Stimulated activated CD4-positive, alpha-beta T cell treated with anti-CD3 and anti-CD28 coated beads, Interleukin-2, amount 100 ng/mL, for 48 hours (primary cell): Measurements from ENCODE around the gene MAP6.
"Not testable (repeated sequence)": the region's sequence is repeated elsewhere in the genome, so short reads cannot be mapped to it uniquely, and the experiment has no call there.

ENCODE experiments used
- DNase-seq, 2 donors: peaks; one replicate each; pipeline ENCODE4 v3.0.0-alpha.2; 2020

The MAP6 gene

DNA sequence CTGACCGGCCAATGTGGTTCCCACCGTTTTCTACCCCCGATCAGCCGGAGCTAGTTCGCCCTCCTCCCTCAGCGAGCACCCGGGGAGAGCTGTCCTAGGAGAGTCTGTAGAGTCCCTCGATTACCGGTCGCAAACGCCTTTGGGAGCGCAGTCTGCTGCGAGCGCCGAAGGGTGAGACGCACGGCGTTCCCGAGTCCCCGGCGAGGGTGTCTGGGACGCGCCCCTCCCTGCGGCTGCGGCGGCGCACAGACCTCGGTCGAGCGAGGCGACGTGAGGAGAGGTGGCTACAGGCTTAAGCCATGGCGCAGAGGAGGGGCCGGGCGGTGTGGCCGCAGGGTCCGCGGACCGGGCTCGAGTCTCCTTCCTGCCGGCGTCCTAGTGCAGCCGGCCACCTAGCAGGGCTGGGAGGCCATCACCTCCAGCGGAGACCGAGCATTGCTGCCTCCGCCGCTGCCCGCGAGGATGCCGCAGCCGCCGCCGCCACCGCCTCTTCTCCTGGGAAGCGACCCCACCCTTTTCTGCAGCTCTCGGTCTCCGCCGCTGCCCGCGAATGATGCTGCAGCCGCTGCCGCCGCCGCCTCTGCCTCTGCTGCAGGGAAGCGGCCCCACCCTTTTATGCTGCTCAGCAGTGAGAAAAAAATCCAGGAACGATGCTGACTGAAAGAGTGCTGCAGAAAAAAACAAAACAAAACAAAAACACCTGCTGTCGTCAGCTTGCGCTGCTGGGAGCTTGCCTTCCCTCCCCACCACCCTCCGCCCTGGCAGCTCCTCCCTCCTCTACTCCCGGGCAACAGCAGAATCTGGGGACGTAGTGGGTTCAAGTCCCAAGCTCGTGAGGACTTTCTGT, at the start of gene MAP6:
MAP6 (minus strand) TSS at position 588 of the 847 bp plus-strand sequence. CDS start 669 bp downstream, outside the sequence.
- DNase-seq: peak; percentile 24 to 29

DNA sequence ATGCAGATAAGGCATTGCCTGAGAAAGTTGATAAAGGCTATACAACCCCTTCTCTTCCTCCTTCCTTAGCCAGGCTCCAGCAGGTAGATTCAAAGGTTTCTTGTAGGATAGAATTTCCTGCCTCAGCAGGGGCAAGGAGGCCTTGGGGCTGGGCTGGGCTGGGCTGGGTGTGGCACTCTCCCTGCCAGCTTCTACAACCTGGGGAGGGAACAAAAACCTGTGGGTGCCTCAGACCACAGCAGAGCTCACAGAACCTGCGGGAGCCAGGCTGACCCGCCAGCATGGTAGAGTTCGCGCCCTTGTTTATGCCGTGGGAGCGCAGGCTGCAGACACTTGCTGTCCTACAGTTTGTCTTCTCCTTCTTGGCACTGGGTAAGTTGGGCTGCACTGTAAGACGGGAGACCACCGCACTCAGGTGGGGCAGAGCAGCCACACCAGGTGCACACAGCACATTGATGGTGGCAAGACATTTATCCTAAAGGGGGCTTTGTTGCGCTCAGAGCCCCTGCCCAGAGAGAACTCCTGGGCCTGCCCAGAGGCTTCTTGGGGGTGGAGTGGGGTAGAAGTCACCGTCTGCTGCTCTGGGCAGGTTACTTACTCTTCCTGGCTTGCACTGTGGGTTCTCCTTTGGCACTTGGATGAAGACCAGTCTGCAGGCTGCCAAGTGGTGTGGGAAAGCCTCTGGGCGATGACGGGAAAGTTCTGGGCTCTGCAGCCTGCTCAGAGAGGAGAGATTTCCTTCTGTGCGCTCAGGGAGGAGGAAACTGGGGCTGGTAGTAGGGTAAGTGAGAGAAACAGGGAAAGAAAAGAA, 49.0 kb upstream of the MAP6 start, which contains the start of gene MOGAT2:
MOGAT2 (plus strand) TSS at position 231 of the 811 bp plus-strand sequence; CDS start at position 282, 51 bp downstream.
- no peak for DNase-seq

GRCh38 chr11:75716659-75717058, 47.8 kb upstream of the MAP6 start:
- DNase-seq: no peak

DNA sequence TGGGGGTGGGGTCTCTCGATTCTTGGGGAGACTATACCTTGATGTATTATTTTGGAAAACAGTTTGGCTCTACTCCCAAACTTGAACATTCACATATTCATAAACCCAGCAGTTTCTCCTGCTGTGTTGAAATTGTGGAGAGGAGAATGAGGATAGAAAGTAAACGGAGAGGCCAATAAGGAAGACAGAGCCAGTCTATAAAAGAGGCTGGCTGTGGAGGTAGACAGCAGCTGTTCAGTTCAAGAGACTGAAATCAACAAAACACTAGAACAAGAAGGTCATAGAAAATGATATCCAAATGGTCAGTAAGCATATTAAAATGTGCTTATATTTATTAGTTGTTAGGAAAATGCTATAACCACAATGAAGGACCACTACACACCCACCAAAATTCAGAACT, 46.9 kb upstream of the MAP6 start:
- DNase-seq: no peak

DNA sequence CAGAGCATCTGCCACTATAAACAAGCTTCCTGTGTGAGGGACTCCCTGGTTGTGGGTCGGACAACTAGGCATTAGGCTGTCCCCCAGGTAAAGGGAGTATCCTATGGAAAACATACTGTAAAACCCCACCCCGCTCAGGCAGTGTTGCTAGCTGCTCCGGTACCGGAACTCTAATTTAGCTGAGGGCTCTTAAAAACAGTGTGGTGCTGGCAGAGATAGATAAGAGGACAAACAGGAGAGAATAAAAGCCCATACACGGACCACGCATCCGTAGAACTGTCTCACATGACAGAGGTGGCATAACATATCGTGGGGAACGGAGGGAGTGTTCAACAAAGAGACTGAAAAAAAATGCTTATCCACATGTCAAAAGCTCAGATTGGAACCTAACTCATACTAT, 45.4 kb upstream of the MAP6 start:
- DNase-seq: no peak

- peak; percentile 62 to 76 for DNase-seq
Observed at GRCh38 chr11:75706260-75706729, 37.5 kb upstream of the MAP6 start.

GRCh38 chr11:75705541-75705940, 36.7 kb upstream of the MAP6 start:
- DNase-seq: no peak

- DNase-seq: no peak
Observed at GRCh38 chr11:75703695-75704237, 34.9 kb upstream of the MAP6 start.

DNA sequence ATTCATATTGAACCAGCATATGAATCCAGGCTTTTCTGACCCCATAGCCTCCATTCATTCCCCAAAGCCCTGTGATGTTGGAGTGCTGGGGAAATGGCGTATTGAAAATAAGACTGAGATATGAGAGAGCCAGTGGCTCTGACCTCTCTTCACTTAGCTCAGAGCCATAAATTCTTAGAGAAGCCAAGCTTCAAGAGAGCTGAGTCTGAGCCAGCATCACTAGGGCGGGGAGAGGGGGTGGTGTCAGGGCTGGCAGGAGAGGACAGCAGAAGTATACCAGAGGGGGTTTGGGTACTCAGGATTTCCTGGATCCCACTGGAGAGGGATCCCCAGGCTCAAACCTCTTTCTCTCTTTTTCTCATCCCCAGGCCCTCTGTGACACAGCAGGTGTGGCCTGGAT, 32.1 kb upstream of the MAP6 start:
- no peak for DNase-seq

- no peak for DNase-seq
Observed at GRCh38 chr11:75697906-75698581, 29.2 kb upstream of the MAP6 start.

DNA sequence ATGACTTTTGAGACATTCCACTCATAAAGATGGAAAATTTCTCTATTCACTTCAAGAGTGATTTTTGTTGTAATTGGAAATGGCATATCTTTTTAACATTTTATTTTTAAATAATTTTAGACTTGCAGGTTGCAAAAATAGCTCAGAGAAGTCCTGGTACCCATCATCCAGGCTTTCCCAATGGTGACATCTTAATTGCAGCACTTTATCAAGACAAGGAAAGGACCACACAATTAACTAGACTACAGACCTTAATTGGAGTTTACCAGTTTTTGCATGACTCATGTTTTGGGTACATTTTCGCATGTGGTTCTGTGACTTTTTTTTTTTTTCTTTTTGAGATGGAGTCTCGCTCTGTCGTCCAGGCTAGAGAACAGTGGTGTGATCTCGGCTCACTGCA, 23.0 kb upstream of the MAP6 start:
- no peak for DNase-seq

DNA sequence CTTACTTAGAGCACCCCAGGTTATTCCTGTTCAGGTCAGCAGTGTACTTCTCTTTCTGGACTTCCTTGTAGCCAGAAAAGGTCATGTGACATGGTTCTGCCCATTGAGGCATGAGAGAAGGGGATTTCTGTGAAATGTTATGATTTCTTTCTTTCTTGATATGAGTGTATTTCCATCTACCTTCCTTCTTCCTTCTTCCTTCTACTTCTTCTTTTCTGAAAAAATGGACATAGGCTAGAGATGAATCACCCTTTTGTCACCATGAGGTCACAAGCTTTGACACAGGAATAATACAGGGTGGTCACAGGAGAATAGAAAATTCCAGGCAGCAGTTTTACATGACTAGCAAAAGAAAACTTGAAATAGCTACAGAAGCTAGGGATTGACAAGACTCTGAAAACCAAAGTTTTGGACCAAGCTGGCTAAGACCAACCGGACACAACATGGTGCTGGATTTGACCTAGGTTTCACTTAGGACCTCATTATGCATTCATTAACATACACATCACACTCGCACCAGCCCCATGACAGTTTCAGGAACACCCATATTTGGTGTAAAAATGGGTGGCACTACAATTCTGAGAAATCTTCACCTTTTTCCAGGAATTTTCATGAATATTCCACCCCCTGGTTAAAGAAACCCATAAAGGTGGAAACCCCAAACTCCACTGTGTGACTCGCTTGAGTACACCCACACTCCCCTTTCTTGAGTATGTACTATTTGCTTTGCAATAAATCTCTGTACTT, 21.2 kb upstream of the MAP6 start:
- DNase-seq: no peak

DNA sequence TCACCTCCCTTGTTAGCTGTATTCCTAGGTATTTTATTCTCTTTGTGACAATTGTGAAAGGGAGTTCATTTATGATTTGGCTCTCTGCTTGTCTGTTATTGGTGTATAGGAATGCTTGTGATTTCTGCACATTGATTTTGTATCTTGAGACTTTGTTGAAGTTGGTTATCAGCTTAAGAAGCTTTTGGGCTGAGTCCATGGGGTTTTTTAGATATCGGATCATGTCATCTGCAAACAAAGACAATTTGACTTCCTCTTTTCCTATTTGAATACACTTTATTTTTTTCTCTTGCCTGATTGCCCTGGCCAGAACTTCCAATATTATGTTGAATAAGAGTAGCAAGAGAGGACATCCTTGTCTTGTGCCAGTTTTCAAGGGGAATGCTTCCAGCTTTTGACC, 15.0 kb upstream of the MAP6 start:
- not testable (repeated sequence) for DNase-seq

- no peak for DNase-seq
Observed at GRCh38 chr11:75679566-75679965, 10.7 kb upstream of the MAP6 start.

GRCh38 chr11:75678620-75679259, 9.9 kb upstream of the MAP6 start:
- DNase-seq: no peak

GRCh38 chr11:75677909-75678308, 9.1 kb upstream of the MAP6 start:
- no peak for DNase-seq

- no peak for DNase-seq
Observed at GRCh38 chr11:75677275-75677674, 8.4 kb upstream of the MAP6 start.

DNA sequence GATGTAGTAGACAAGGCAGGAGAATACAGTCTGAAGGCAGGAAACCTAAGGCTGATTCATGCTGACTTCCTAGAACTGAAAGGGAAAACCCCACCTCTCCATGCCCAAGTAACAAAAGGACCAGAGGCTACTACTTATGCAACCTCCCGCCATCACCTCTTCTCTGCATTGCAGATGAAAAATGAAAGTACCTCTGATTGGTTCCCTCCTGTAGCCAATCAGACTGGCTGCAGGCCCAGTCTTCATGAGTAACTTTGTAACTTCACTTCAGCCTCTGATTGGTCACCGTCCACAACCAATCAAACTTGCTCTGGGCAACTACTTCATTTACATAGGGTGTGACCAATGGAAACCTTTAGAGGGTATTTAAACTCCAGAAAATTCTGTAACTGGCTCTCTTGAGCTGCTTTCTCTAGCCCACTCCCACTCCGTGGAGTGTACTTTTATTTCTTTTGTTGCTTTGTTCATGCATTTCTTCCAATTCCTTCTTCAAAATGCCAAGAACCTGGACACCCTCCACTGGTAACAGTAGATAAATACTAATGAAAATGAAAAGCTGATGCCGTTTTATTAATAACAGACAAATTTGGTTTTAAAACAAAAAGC, 5.2 kb upstream of the MAP6 start:
- DNase-seq: peak; percentile 10 to 28

DNA sequence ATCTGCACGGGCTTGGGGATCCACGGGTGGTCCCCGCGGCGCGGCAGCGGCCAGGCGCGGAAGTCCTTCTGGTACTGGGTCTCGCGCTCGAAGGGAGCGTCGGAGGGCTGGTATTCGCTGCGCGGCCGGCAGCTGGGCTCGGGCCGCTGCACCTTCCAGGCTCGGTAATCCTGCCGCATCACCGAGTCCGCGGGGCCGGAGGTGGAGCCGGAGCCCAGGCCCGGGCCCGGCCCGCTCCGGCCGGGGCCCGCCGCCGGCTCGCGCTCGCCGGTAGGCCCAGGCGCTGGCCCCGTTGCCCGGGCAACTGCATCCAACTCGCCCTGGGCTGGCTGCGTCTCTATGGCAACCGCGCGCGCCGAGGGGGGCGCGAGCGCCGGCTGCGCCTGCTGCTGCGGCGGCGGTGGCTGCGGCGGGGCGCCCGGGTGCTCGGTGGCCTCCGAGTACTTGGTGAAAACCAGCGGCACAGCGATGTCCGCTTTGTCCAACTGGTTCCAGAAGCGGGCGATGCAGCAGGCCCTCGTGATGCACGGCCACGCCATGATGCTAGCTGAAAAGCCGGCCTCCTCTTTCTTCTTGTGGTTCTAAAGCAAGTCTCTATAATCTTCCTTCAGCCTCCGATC, 897 bp downstream of the MAP6 start:
- DNase-seq: peak; percentile 11 to 24

DNA sequence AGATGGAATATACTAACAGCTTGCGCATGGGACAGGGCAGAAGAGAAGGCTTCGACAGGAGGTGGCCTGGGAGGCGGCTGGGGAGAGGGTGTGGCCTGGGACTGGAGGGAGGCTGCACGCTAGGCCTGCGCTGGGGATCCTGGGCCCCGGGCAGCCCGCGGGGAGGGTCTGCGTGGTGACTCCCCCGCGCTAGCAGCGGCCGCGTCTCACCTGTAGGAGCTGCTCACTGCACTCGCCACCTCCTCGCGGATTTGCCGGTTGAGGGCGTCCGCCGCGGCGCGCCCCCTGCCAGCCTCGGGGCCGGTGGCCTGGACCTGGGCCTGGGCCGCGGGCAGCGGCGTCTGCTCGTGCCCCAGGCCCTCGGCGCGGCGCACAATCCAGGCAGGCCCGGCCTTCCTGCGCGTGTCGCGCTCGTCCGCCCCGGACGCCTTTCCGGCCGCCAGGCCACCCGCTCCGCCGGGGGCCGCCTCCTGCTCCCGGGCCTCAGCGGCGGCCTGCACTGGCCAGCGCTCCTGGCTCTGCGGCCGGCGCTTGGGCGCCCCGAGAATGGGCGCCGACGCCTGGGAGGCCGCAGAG, 1.5 kb downstream of the MAP6 start:
- DNase-seq: no peak
